Chondrocyte (in vitro differentiated cells): ENCODE results near the gene CFAP126. TPM values are rescaled to one million over a fixed set of nuclear protein-coding genes. Genes with fewer than 3 reads are reported as not detected.
"Not testable (repeated sequence)": the region's sequence is repeated elsewhere in the genome, so short reads cannot be mapped to it uniquely, and the experiment has no call there.

Experiments
- DNase-seq: peaks from one replicate; pipeline ENCODE4 v3.0.0; 2021; ENCODE audit warnings: mixed read lengths, low spot score
- H3K27ac Mint-ChIP-seq: one replicate; pipeline ENCODE4 v1.8.0; 2021; ENCODE audit warnings: mild to moderate bottlenecking, moderate library complexity, mixed read lengths; ENCODE audit not compliant: unreplicated experiment
- H3K27me3 Mint-ChIP-seq: 2 replicates; pipeline ENCODE4 v1.8.0; 2021; ENCODE audit warnings: low read depth, mixed read lengths
- H3K36me3 Mint-ChIP-seq: 2 replicates; pipeline ENCODE4 v1.8.0; 2021; ENCODE audit warnings: low read depth, mixed read lengths
- H3K4me1 Mint-ChIP-seq: 2 replicates; pipeline ENCODE4 v1.8.0; 2021; ENCODE audit warnings: low read depth, mild to moderate bottlenecking, mixed read lengths
- H3K4me3 Mint-ChIP-seq: one replicate; pipeline ENCODE4 v1.8.0; 2021; ENCODE audit warnings: mild to moderate bottlenecking, moderate library complexity, mixed read lengths; ENCODE audit not compliant: unreplicated experiment
- H3K9me3 Mint-ChIP-seq: 2 replicates; pipeline ENCODE4 v1.8.0; 2021; ENCODE audit warnings: low read depth, mixed read lengths
- CTCF ChIP-seq: fragments of 200-600 bp; sonication (generic); IDR thresholded peaks from 2 replicates; pipeline ENCODE4 v1.5.0; 2021; ENCODE audit warnings: antibody characterized with exemption, mild to moderate bottlenecking, moderate library complexity
- total RNA-seq: library from RNA; stranded (reverse); gene quantifications from 3 replicates; pipeline ENCODE4 v1.2.1, GENCODE V29; 2021

The CFAP126 gene
- total RNA-seq, 1 donor from 2014 or later: not detected

- Mint-ChIP-seq H3K27ac (no peak overlapping the region), H3K36me3 (no peaks in the 10 kb centered on the region), H3K27me3 (no peaks in the 10 kb centered on the region), H3K9me3 (no peaks in the 10 kb centered on the region), H3K4me3 (no peak overlapping the region), H3K4me1 (peaks cover 12% of the 10 kb centered on the region)
- no peak for TF ChIP-seq CTCF
- no peak for DNase-seq
Measured at GRCh38 chr1:161391611-161392010, 23.9 kb upstream of the CFAP126 start.

- H3K27ac Mint-ChIP-seq, H3K9me3 Mint-ChIP-seq, H3K36me3 Mint-ChIP-seq, DNase-seq, H3K27me3 Mint-ChIP-seq: not testable (repeated sequence)
- peak overlapping the region; percentile 90 for H3K4me3 Mint-ChIP-seq
- H3K4me1 Mint-ChIP-seq: peaks cover 12% of the 10 kb centered on the region
Measured at GRCh38 chr1:161391136-161391535, 23.5 kb upstream of the CFAP126 start.

GRCh38 chr1:161390559-161390858 is 22.8 kb upstream of the CFAP126 start:
- no peaks in the 10 kb centered on the region for H3K27me3 Mint-ChIP-seq
- TF ChIP-seq CTCF: no peak

GRCh38 chr1:161389691-161390558 is 22.2 kb upstream of the CFAP126 start:
- H3K27me3 Mint-ChIP-seq: no peaks in the 10 kb centered on the region
- peak overlapping the region; percentile 98 for H3K27ac Mint-ChIP-seq
- peak; percentile 99 for DNase-seq
- TF ChIP-seq CTCF: peak; percentile 12
- H3K36me3 Mint-ChIP-seq: no peaks in the 10 kb centered on the region
- H3K4me1 Mint-ChIP-seq: peaks cover 12% of the 10 kb centered on the region
- no peaks in the 10 kb centered on the region for H3K9me3 Mint-ChIP-seq
- peak overlapping the region; percentile 90 for H3K4me3 Mint-ChIP-seq

More at GRCh38 chr1:161390559-161390858, 22.8 kb upstream of the CFAP126 start:
- H3K4me1 Mint-ChIP-seq: peaks cover 12% of the 10 kb centered on the region
- H3K27ac Mint-ChIP-seq: peak overlapping the region; percentile 98
- no peaks in the 10 kb centered on the region for H3K9me3 Mint-ChIP-seq
- DNase-seq: no peak
- peak overlapping the region; percentile 90 for H3K4me3 Mint-ChIP-seq
- H3K36me3 Mint-ChIP-seq: no peaks in the 10 kb centered on the region

GRCh38 chr1:161389158-161389557 is 21.5 kb upstream of the CFAP126 start:
- H3K4me3 Mint-ChIP-seq: peak overlapping the region; percentile 90
- not testable (repeated sequence) for H3K27me3 Mint-ChIP-seq, DNase-seq, H3K9me3 Mint-ChIP-seq, H3K36me3 Mint-ChIP-seq
- peak overlapping the region; percentile 98 for H3K27ac Mint-ChIP-seq
- H3K4me1 Mint-ChIP-seq: peaks cover 12% of the 10 kb centered on the region

GRCh38 chr1:161388639-161389038 is 21.0 kb upstream of the CFAP126 start:
- no peaks in the 10 kb centered on the region for H3K9me3 Mint-ChIP-seq
- H3K4me1 Mint-ChIP-seq: peaks cover 12% of the 10 kb centered on the region
- H3K27ac Mint-ChIP-seq: no peak overlapping the region
- H3K36me3 Mint-ChIP-seq: no peaks in the 10 kb centered on the region
- H3K27me3 Mint-ChIP-seq: no peaks in the 10 kb centered on the region
- no peak for TF ChIP-seq CTCF
- H3K4me3 Mint-ChIP-seq: no peak overlapping the region
- no peak for DNase-seq
